ENCODE results near the gene ZNF777. TPM values are rescaled to one million over a fixed set of nuclear protein-coding genes. Genes with fewer than 3 reads are reported as not detected.
A peak's percentile ranks its signal among the peaks of the same experiment; 100 is the strongest.

ZNF777 gene
- total RNA-seq, 1 donor from 2014 or later, result 20.0 TPM

GRCh38 chr7:149500910-149501309 is 40.0 kb upstream of the ZNF777 start:
- Mint-ChIP-seq H3K4me1 (peaks cover 11% of the 10 kb centered on the region), H3K9me3 (peaks cover 15% of the 10 kb centered on the region), H3K36me3 (no peaks in the 10 kb centered on the region), H3K4me3 (no peak overlapping the region), H3K27ac (no peak overlapping the region), H3K27me3 (ENCODE audit: low read depth) (peaks cover 41% of the 10 kb centered on the region)
- DNase-seq (ENCODE audit: low spot score in 2 of 2, unreplicated experiment in 2 of 2), result no peak
- TF ChIP-seq, protein P1, sequence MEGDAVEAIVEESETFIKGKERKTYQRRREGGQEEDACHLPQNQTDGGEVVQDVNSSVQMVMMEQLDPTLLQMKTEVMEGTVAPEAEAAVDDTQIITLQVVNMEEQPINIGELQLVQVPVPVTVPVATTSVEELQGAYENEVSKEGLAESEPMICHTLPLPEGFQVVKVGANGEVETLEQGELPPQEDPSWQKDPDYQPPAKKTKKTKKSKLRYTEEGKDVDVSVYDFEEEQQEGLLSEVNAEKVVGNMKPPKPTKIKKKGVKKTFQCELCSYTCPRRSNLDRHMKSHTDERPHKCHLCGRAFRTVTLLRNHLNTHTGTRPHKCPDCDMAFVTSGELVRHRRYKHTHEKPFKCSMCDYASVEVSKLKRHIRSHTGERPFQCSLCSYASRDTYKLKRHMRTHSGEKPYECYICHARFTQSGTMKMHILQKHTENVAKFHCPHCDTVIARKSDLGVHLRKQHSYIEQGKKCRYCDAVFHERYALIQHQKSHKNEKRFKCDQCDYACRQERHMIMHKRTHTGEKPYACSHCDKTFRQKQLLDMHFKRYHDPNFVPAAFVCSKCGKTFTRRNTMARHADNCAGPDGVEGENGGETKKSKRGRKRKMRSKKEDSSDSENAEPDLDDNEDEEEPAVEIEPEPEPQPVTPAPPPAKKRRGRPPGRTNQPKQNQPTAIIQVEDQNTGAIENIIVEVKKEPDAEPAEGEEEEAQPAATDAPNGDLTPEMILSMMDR (IDR thresholded peaks at IDR 0.05; ENCODE audit: unreplicated experiment), result no peak

DNA sequence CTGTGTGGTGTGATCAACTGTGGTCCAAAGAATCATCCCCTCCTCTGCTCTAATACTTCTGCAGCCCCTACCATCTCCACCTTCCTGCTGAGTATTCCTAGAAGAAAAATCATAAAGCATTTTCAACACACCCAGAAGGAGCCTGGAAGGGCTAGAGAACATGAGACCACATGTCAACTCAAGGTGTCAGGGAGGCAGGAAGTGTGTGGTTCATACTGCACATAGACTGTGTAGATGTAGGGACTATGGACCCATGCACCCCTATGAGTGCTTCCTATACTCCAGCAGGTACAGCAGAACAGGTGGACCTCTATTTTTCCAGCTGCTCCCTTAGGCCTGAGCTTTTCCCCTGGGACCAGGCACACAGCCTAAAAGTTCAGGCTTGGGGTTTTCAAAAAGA is 39.3 kb upstream of the ZNF777 start:
- TF ChIP-seq, protein P1 (IDR thresholded peaks at IDR 0.05; ENCODE audit: unreplicated experiment), result no peak
- H3K27me3 Mint-ChIP-seq (ENCODE audit: low read depth), result peaks cover 41% of the 10 kb centered on the region
- peaks cover 16% of the 10 kb centered on the region for H3K4me1 Mint-ChIP-seq
- no peak overlapping the region for H3K27ac Mint-ChIP-seq
- no peak overlapping the region for H3K4me3 Mint-ChIP-seq
- peaks cover 9% of the 10 kb centered on the region for H3K9me3 Mint-ChIP-seq
- H3K36me3 Mint-ChIP-seq, result no peaks in the 10 kb centered on the region
- no peak for DNase-seq (ENCODE audit: low spot score in 2 of 2, unreplicated experiment in 2 of 2)

DNA sequence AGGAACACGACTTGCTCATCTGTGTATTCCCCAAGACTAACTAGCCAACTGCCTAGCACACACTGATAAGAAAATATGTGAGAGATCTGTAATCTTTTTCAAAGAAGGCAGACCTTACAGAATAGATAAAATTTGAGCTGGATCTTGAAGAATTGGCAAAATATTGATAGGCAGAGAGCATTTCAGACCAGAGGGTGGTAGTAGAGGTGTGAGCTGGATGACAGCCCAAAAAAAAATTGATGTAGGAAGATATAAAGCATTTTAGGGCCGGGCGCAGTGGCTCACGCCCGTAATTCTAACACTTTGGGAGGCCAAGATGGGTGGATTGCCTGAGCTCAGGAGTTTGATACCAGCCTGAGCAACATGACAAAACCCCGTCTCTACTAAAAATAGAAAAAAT is 37.9 kb upstream of the ZNF777 start:
- H3K36me3 Mint-ChIP-seq, result peaks cover 3% of the 10 kb centered on the region
- peak overlapping the region; percentile 62 for H3K4me3 Mint-ChIP-seq
- TF ChIP-seq, protein P1 (IDR thresholded peaks at IDR 0.05; ENCODE audit: unreplicated experiment), result no peak
- H3K9me3 Mint-ChIP-seq, result no peaks in the 10 kb centered on the region
- H3K27me3 Mint-ChIP-seq (ENCODE audit: low read depth), result peaks cover 38% of the 10 kb centered on the region
- H3K27ac Mint-ChIP-seq, result no peak overlapping the region
- DNase-seq (ENCODE audit: low spot score in 2 of 2, unreplicated experiment in 2 of 2), result no peak
- H3K4me1 Mint-ChIP-seq, result peaks cover 21% of the 10 kb centered on the region

GRCh38 chr7:149497467-149498261 is 36.8 kb upstream of the ZNF777 start, which contains the start of gene ZNF746:
ZNF746 (minus strand) TSS chr7:149497809; CDS start chr7:149497536, 273 bp downstream.
- H3K9me3 Mint-ChIP-seq, result no peaks in the 10 kb centered on the region
- TF ChIP-seq, protein P1 (IDR thresholded peaks at IDR 0.05; ENCODE audit: unreplicated experiment), result no peak
- H3K4me3 Mint-ChIP-seq, result peak within 1 kb of the TSS; percentile 96
- H3K27me3 Mint-ChIP-seq (ENCODE audit: low read depth), result peaks cover 32% of the 10 kb centered on the region
- peak; percentile 46 to 78 for DNase-seq (ENCODE audit: low spot score in 2 of 2, unreplicated experiment in 2 of 2)
- H3K4me1 Mint-ChIP-seq, result peaks cover 21% of the 10 kb centered on the region
- H3K27ac Mint-ChIP-seq, result peak within 1 kb of the TSS; percentile 97
- peaks cover 12% of the 10 kb centered on the region for H3K36me3 Mint-ChIP-seq

- TF ChIP-seq, protein P1 (IDR thresholded peaks at IDR 0.05; ENCODE audit: unreplicated experiment), result no peak
- Mint-ChIP-seq H3K9me3 (no peaks in the 10 kb centered on the region), H3K4me1 (peaks cover 21% of the 10 kb centered on the region), H3K4me3 (peak overlapping the region; percentile 96), H3K27ac (peak overlapping the region; percentile 97), H3K27me3 (ENCODE audit: low read depth) (peaks cover 27% of the 10 kb centered on the region), H3K36me3 (peaks cover 17% of the 10 kb centered on the region)
- DNase-seq (ENCODE audit: low spot score in 2 of 2, unreplicated experiment in 2 of 2), result peak in 1 of 2 experiments; percentile 64
Measured at GRCh38 chr7:149496642-149497391, 36.0 kb upstream of the ZNF777 start.
